Measurements from ENCODE around the gene GPHA2.

Gene GPHA2

DNA sequence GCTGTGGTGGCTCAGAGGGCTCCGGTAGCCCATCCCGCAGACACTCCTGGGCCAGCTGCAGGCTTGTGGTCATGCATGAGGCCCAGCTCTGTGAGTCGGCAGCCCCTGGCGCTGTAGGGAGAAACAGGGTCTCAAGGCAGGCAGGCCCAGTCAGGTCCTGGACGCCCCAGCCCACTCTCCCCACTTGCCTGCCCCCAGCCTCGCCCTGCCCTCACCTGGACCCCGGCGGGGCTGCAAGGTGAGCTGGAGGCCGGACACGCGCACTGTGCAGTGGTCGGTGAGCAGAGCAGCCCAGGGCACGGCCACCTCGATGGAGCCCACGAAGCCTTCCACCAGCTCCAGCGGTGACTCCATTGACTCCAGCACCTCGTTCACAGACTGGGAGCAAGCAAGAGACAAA lies 21.6 kb downstream of the GPHA2 start:
- TF ChIP-seq, protein P1, sequence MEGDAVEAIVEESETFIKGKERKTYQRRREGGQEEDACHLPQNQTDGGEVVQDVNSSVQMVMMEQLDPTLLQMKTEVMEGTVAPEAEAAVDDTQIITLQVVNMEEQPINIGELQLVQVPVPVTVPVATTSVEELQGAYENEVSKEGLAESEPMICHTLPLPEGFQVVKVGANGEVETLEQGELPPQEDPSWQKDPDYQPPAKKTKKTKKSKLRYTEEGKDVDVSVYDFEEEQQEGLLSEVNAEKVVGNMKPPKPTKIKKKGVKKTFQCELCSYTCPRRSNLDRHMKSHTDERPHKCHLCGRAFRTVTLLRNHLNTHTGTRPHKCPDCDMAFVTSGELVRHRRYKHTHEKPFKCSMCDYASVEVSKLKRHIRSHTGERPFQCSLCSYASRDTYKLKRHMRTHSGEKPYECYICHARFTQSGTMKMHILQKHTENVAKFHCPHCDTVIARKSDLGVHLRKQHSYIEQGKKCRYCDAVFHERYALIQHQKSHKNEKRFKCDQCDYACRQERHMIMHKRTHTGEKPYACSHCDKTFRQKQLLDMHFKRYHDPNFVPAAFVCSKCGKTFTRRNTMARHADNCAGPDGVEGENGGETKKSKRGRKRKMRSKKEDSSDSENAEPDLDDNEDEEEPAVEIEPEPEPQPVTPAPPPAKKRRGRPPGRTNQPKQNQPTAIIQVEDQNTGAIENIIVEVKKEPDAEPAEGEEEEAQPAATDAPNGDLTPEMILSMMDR (IDR thresholded peaks at IDR 0.05): no peak

DNA sequence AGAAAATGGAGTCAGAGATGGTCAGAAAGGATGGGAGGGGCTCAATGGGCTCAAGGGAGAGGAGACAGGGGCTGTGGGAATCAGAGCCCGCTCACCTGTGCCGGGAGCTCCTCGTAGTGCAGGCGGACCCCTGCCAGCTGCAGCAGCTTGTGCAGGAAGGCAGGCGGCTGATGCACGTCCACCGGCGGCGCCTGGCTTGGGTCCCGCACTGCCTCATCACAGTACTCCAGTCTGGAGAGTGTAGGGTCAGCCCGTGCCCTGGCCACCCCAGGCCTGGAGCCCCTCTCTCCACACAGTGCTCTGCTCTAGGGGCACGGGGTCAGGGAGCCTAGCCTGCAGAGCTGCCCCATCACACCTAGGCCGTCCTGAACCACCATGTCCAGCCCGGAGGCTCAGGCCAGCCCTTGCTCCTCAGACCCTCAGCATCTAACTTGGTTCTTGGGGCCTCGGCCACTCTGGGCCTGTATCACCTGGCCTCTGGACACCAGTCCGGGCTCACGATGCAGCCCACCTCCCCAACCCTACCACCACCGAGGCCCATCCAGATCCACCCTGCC lies 22.4 kb downstream of the GPHA2 start:
- TF ChIP-seq, protein P1 (IDR thresholded peaks at IDR 0.05): no peak

DNA sequence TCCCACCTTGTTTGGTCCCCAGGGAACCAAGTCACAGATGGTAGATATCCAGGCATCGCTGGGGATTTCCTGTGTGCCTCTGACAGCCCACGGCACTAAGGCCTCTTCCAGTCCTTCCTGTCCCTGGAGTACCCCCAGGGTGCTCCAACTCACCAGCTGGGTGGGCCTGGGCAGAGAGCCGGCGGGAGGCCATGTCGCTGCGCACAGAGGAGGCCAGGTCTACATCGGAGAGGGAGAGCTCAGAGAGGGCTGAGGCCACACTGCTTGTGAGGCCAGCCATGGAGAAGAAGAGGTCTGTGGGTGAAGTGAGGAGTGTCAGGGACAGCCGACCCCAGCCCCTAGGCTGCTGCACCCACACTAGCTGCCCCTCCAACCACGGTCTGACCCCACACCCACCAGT lies 24.0 kb downstream of the GPHA2 start:
- TF ChIP-seq, protein P1 (IDR thresholded peaks at IDR 0.05): no peak

DNA sequence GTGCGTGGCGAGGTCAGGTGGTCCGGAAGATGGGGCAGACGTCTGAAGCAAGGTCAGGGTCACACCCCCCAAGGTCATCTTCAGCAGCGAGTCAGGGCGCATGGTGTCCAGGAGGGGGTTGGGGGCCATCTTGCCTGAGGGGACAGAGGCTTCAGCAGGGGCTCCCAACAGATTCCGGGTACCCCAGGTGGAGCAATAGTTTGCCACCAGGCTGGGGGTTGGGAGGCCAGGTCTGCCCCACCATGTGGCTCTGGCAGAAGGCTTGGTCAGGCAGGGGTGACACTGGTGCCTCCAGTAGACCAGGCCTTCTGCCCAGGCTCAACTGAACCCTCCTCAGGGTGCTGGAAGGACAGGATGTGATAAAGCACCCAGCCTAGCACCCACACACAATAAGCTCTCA lies 24.6 kb downstream of the GPHA2 start:
- TF ChIP-seq, protein P1 (IDR thresholded peaks at IDR 0.05): no peak

DNA sequence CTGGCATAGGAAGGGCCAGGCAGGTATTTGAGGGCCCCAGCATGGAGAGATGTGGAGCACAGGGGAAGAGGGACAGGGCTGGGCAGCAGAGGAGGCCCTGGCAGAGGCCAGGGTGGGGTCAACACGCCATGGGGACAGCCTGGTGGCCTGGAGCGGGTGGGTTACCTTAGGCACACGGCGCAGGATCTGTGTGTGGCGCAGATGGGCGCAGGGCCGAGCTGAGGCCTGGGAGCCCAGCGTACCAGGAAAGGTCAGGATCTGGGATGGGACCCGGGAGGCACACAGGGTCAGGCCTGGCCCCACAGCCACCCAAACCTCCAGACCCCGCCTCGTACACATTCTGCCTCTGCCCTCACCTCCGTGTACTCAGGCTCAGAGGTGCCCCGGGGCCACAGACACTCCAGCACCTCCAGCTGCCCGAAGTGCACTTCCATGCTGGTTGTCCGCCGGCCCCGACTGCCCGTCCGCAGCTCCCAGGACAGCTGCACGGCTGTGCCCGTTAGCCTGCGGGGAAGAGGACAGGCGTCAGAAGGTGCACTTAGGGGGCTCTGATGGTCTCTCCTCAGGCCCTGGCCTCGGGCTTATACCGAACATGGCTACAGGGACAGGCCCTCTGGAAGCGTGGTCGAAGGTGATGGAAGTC lies 25.1 kb downstream of the GPHA2 start:
- TF ChIP-seq, protein P1 (IDR thresholded peaks at IDR 0.05): no peak

DNA sequence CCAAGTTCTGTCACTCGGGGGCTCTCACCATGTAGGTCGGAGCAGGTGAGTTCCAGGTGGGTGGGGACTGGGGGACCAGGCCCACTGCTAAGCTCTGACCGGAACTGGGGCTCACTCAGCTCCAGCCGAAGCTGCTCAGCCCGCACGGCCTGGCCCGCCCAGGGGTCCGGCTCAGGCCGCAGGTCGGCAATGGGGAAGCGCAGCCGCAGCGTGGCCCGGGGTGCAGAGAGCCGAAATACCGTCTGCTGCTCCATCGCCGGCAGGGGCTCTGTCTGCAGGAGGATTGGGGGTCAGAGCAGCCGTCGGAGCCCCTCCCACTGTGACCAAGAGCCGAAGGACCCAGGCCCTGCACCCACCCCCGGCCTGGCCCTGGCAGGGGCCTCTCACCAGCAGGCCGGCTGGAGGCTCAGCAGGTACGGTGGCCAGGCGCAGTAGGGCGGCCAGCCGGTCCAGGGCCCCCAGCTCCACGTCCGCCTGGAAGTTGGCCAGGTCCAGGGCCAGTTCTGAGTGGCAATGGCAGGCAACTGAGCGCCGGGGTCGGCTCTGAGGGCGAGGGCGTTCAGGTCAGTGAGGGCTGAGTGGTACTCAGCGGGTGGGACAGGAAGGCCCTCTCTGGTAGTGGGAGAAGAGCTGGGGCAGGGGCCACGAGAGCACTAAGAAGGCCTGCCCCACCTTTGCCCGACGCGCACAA lies 25.9 kb downstream of the GPHA2 start:
- TF ChIP-seq, protein P1 (IDR thresholded peaks at IDR 0.05): no peak

DNA sequence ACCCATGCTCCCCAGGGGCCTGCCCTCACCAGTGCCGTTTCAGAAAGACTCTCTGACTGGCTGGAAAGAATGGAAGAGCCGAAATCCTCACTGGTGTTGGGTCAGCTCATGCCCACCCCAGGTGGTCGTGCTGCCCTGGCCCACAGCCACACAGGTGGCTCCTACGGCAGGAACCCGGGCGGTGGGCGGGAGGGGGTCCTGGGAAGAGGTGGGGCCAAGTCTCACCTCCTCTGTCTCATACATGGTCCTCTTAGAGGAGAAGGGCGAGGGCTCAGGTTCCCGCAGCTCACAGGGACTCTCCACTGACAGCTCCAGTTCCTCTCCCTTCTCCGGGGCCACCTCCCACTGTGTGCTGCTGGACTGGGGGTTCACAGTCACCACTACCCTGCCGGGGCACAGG lies 26.9 kb downstream of the GPHA2 start:
- TF ChIP-seq, protein P1 (IDR thresholded peaks at IDR 0.05): no peak

Measured in LNCAP (cell line).